ENCODE results near the gene CXXC5. TPM values are rescaled to one million over a fixed set of nuclear protein-coding genes. Genes with fewer than 3 reads are reported as not detected.
"Not testable (repeated sequence)": the region's sequence is repeated elsewhere in the genome, so short reads cannot be mapped to it uniquely, and the experiment has no call there.

Gene CXXC5
- total RNA-seq, 2 experiments from 2014 or later: 26.7 to 113 TPM

GRCh38 chr5:139611703-139612584, 36.2 kb upstream of the CXXC5 start:
- no peak for DNase-seq (ENCODE audit: low spot score)
- intact Hi-C loops (cut with micrococcal nuclease; ENCODE audit: unreplicated experiment): no loop called here
- H3K79me2 ChIP-seq (ENCODE audit: insufficient read depth, low read depth, low read length): peaks cover 75% of the 10 kb centered on the region

GRCh38 chr5:139619861-139620260, 28.3 kb upstream of the CXXC5 start:
- Histone ChIP-seq H3K36me3 (ENCODE audit: insufficient read depth, low read length) (peaks cover 93% of the 10 kb centered on the region), H3K4me1 (ENCODE audit: insufficient read depth, low read length, poor library complexity, severe bottlenecking) (no peaks in the 10 kb centered on the region), H3K79me2 (ENCODE audit: insufficient read depth, low read depth, low read length) (peaks cover 8% of the 10 kb centered on the region), H2AFZ (ENCODE audit: low read length) (no peak overlapping the region), H3K4me3 (ENCODE audit: low read depth, low read length, poor library complexity, severe bottlenecking) (no peak overlapping the region), H3K9me3 (ENCODE audit: low read length) (no peaks in the 10 kb centered on the region), H4K20me1 (ENCODE audit: insufficient read depth, low read length) (no peaks in the 10 kb centered on the region), H3K4me2 (ENCODE audit: low read length) (no peak overlapping the region), H3K27ac (ENCODE audit: low read depth, low read length, poor library complexity, severe bottlenecking) (no peak overlapping the region), H3K9me2 (ENCODE audit: insufficient read depth, low read length) (no peaks in the 10 kb centered on the region)
- CTCF ChIA-PET (ENCODE audit: unreplicated experiment): no interaction called here
- intact Hi-C loops (cut with micrococcal nuclease; ENCODE audit: unreplicated experiment): no loop called here
- BruUV-seq (replicated peaks): no TSS peak
- POLR2A ChIA-PET: no interaction called here
- no peak for DNase-seq (ENCODE audit: low spot score)
- TF ChIP-seq EZH2phosphoT487 (IDR thresholded peaks at IDR 0.05; ENCODE audit: borderline replicate concordance, low read depth, low read length): no peak
- TF ChIP-seq, protein P1, sequence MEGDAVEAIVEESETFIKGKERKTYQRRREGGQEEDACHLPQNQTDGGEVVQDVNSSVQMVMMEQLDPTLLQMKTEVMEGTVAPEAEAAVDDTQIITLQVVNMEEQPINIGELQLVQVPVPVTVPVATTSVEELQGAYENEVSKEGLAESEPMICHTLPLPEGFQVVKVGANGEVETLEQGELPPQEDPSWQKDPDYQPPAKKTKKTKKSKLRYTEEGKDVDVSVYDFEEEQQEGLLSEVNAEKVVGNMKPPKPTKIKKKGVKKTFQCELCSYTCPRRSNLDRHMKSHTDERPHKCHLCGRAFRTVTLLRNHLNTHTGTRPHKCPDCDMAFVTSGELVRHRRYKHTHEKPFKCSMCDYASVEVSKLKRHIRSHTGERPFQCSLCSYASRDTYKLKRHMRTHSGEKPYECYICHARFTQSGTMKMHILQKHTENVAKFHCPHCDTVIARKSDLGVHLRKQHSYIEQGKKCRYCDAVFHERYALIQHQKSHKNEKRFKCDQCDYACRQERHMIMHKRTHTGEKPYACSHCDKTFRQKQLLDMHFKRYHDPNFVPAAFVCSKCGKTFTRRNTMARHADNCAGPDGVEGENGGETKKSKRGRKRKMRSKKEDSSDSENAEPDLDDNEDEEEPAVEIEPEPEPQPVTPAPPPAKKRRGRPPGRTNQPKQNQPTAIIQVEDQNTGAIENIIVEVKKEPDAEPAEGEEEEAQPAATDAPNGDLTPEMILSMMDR (conservative IDR thresholded peaks at IDR 0.05; ENCODE audit: low read length): no peak

More at GRCh38 chr5:139611703-139612584, 36.2 kb upstream of the CXXC5 start:
- no peaks in the 10 kb centered on the region for H3K9me2 ChIP-seq (ENCODE audit: insufficient read depth, low read length)
- no peak overlapping the region for H3K4me2 ChIP-seq (ENCODE audit: low read length)
- H3K36me3 ChIP-seq (ENCODE audit: insufficient read depth, low read length): peaks cover 79% of the 10 kb centered on the region
- H3K9me3 ChIP-seq (ENCODE audit: low read length): no peaks in the 10 kb centered on the region
- ChIA-PET POLR2A (interaction anchor here (0.6 to 2.4 kb wide), 4 partner anchors 15 to 91 kb away, joined by 3 to 7 read pairs (median 3); no protein-coding TSS in a partner anchor), CTCF (ENCODE audit: unreplicated experiment) (no interaction called here)
- no peaks in the 10 kb centered on the region for H3K4me1 ChIP-seq (ENCODE audit: insufficient read depth, low read length, poor library complexity, severe bottlenecking)
- peaks cover 10% of the 10 kb centered on the region for H4K20me1 ChIP-seq (ENCODE audit: insufficient read depth, low read length)
- BruUV-seq (replicated peaks): no TSS peak
- H2AFZ ChIP-seq (ENCODE audit: low read length): no peak overlapping the region
- no peak overlapping the region for H3K27ac ChIP-seq (ENCODE audit: low read depth, low read length, poor library complexity, severe bottlenecking)
- H3K4me3 ChIP-seq (ENCODE audit: low read depth, low read length, poor library complexity, severe bottlenecking): no peak overlapping the region
- no peak for TF ChIP-seq EZH2phosphoT487 (IDR thresholded peaks at IDR 0.05; ENCODE audit: borderline replicate concordance, low read depth, low read length)
- TF ChIP-seq, protein P1 (conservative IDR thresholded peaks at IDR 0.05; ENCODE audit: low read length): no peak

- H3K9me3 ChIP-seq (ENCODE audit: low read length); intact Hi-C loops (cut with micrococcal nuclease; ENCODE audit: unreplicated experiment); H3K9me2 ChIP-seq (ENCODE audit: insufficient read depth, low read length); H3K4me3 ChIP-seq (ENCODE audit: low read depth, low read length, poor library complexity, severe bottlenecking); DNase-seq (ENCODE audit: low spot score); H3K4me2 ChIP-seq (ENCODE audit: low read length); H2AFZ ChIP-seq (ENCODE audit: low read length); H3K4me1 ChIP-seq (ENCODE audit: insufficient read depth, low read length, poor library complexity, severe bottlenecking); H3K27ac ChIP-seq (ENCODE audit: low read depth, low read length, poor library complexity, severe bottlenecking); CTCF ChIA-PET (ENCODE audit: unreplicated experiment); H4K20me1 ChIP-seq (ENCODE audit: insufficient read depth, low read length); H3K79me2 ChIP-seq (ENCODE audit: insufficient read depth, low read depth, low read length); BruUV-seq (replicated peaks): not testable (repeated sequence)
- POLR2A ChIA-PET: interaction anchor here (0.7 to 2.8 kb wide), 2 partner anchors 14 to 32 kb away, joined by 4 to 7 read pairs; no protein-coding TSS in a partner anchor
- H3K36me3 ChIP-seq (ENCODE audit: insufficient read depth, low read length): peaks cover 91% of the 10 kb centered on the region
Observed at GRCh38 chr5:139625398-139625797, 22.8 kb upstream of the CXXC5 start.
